Measurements from ENCODE around the gene PRCC. TPM values are rescaled to one million over a fixed set of nuclear protein-coding genes. Genes with fewer than 3 reads are reported as not detected.

Gene PRCC
- total and polyA plus RNA-seq, 2 of the 13 experiments (the other 11 are each of a cell fraction or from before 2014, with no cell fraction given): 24.2 to 40.5 TPM

DNA sequence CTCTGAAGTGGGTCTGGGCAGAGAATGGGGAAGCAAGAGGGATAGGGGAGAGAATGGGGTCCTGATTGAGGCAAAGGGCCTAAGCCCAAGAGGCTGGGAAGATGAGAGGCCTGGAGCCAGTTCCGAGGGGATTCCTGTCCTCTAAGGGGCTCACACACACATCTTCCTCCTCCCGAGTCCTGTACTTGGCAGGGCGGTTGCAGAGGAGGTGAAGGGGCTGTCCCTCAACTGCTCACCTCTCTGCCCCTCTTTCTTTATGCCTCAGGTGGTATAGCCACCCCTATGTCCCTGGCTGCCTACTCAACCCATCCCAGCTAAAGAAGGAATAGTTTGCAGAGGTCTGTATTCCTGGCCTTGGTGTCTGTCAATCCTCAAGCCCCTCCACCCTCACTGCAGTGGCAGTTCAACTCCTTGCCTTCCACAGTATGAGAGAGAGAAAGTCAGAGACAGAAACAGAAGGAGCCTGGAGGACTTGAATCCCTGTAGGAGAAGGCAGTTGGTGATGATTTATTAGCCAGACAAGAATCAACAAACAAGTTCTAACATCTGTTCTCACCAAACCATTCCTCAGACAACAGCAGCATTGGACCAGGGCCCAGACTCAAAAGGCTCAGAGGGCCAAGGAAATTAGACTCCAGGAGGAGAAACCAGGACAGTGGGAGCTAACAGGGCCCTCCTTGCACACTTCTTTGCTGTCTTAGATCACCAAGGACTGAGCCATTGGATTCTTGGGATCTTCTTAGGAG, 38.6 kb downstream of the PRCC start:
- 75% methylated on average over 3 of the region's 3 CpGs for WGBS (ENCODE audit: low lambda C conversion rate)
- no peak overlapping the region for H3K27ac ChIP-seq (ENCODE audit: extremely low read length, insufficient read depth, low read length)
- peaks cover 2 to 4% of the 10 kb centered on the region in 2 experiments; a peak in 4 of 5 replicates for H3K36me3 ChIP-seq (replicated peaks in 1 of 2; ENCODE audit: control insufficient read depth in 1 of 2, insufficient read depth in 2 of 2, low read length in 2 of 2)
- FAIRE-seq (no peak), DNase-seq (ENCODE audit: low spot score) (no peak), ATAC-seq (no peak)
- no peak overlapping the region for H3K4me2 ChIP-seq (ENCODE audit: low read depth, low read length)
- BruUV-seq (replicated peaks): no TSS peak
- no peaks in the 10 kb centered on the region for H3K4me1 ChIP-seq (ENCODE audit: insufficient read depth, low read length)
- H3K27me3 ChIP-seq (ENCODE audit: control insufficient read depth in 1 of 2, insufficient read depth in 2 of 2, low read length in 2 of 2): no peaks in the 10 kb centered on the region
- intact Hi-C loops (cut with micrococcal nuclease; ENCODE audit: unreplicated experiment) (no loop called here), in situ Hi-C loops (cut with HindIII; ENCODE audit: extremely low pct_ligation_motif_present, low pct_unique_long_range_greater_than_20kb) (no loop called here)
- ChIA-PET CTCF (ENCODE audit: low intra/inter-chr PET ratio, low total read pairs) (no interaction called here), POLR2A (interaction anchor here (1.2 kb wide), 1 partner anchor 8 kb away, joined by 3 read pairs; no protein-coding TSS in a partner anchor)
- H3K4me3 ChIP-seq (replicated peaks in 1 of 3; ENCODE audit: insufficient read depth in 1 of 3, low read depth in 2 of 3, low read length in 3 of 3): no peak overlapping the region
- H3K9ac ChIP-seq (ENCODE audit: insufficient read depth, low read depth, low read length): no peak overlapping the region
- H2AFZ ChIP-seq (ENCODE audit: low read length): no peak overlapping the region
- no peaks in the 10 kb centered on the region for H3K9me3 ChIP-seq (ENCODE audit: low read length)
- no peaks in the 10 kb centered on the region for H3K79me2 ChIP-seq (ENCODE audit: insufficient read depth, low read length)
- no peaks in the 10 kb centered on the region for H4K20me1 ChIP-seq (ENCODE audit: insufficient read depth, low read length)
- TF ChIP-seq, protein P1, sequence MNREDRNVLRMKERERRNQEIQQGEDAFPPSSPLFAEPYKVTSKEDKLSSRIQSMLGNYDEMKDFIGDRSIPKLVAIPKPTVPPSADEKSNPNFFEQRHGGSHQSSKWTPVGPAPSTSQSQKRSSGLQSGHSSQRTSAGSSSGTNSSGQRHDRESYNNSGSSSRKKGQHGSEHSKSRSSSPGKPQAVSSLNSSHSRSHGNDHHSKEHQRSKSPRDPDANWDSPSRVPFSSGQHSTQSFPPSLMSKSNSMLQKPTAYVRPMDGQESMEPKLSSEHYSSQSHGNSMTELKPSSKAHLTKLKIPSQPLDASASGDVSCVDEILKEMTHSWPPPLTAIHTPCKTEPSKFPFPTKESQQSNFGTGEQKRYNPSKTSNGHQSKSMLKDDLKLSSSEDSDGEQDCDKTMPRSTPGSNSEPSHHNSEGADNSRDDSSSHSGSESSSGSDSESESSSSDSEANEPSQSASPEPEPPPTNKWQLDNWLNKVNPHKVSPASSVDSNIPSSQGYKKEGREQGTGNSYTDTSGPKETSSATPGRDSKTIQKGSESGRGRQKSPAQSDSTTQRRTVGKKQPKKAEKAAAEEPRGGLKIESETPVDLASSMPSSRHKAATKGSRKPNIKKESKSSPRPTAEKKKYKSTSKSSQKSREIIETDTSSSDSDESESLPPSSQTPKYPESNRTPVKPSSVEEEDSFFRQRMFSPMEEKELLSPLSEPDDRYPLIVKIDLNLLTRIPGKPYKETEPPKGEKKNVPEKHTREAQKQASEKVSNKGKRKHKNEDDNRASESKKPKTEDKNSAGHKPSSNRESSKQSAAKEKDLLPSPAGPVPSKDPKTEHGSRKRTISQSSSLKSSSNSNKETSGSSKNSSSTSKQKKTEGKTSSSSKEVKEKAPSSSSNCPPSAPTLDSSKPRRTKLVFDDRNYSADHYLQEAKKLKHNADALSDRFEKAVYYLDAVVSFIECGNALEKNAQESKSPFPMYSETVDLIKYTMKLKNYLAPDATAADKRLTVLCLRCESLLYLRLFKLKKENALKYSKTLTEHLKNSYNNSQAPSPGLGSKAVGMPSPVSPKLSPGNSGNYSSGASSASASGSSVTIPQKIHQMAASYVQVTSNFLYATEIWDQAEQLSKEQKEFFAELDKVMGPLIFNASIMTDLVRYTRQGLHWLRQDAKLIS (CRISPR knock-in tag; IDR thresholded peaks at IDR 0.05): no peak
- TF ChIP-seq CENPX (CRISPR knock-in tag; IDR thresholded peaks at IDR 0.05) (no peak), CEBPB (IDR thresholded peaks at IDR 0.05; ENCODE audit: borderline replicate concordance, low read depth, low read length) (no peak), ZNF564 (CRISPR knock-in tag; IDR thresholded peaks at IDR 0.05) (no peak), ZNF446 (CRISPR knock-in tag; IDR thresholded peaks at IDR 0.05) (no peak), ZBTB20 (CRISPR knock-in tag; IDR thresholded peaks at IDR 0.05; ENCODE audit: borderline replicate concordance, low read depth) (no peak), TBX3 (IDR thresholded peaks at IDR 0.05; ENCODE audit: borderline replicate concordance) (no peak), ZNF232 (CRISPR knock-in tag; IDR thresholded peaks at IDR 0.05; ENCODE audit: borderline replicate concordance) (no peak), CENPT (CRISPR knock-in tag; IDR thresholded peaks at IDR 0.05; ENCODE audit: low read depth) (no peak), ZNF34 (CRISPR knock-in tag; IDR thresholded peaks at IDR 0.05; ENCODE audit: borderline replicate concordance) (no peak), ZNF20 (CRISPR knock-in tag; IDR thresholded peaks at IDR 0.05) (no peak), ZSCAN31 (CRISPR knock-in tag; IDR thresholded peaks at IDR 0.05; ENCODE audit: low read depth) (no peak), ZNF335 (CRISPR knock-in tag; IDR thresholded peaks at IDR 0.05) (no peak), GABPB1 (CRISPR knock-in tag; IDR thresholded peaks at IDR 0.05) (no peak)
- TF ChIP-seq, protein P2, sequence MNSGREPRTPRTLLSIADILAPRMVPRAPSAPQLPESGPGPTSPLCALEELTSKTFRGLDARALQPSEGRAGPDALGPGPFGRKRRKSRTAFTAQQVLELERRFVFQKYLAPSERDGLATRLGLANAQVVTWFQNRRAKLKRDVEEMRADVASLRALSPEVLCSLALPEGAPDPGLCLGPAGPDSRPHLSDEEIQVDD (CRISPR knock-in tag; IDR thresholded peaks at IDR 0.05; ENCODE audit: borderline replicate concordance): no peak
- TF ChIP-seq, protein P3, sequence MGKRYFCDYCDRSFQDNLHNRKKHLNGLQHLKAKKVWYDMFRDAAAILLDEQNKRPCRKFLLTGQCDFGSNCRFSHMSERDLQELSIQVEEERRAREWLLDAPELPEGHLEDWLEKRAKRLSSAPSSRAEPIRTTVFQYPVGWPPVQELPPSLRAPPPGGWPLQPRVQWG (CRISPR knock-in tag; IDR thresholded peaks at IDR 0.05; ENCODE audit: borderline replicate concordance, low read depth): no peak
- TF ChIP-seq, protein P4, sequence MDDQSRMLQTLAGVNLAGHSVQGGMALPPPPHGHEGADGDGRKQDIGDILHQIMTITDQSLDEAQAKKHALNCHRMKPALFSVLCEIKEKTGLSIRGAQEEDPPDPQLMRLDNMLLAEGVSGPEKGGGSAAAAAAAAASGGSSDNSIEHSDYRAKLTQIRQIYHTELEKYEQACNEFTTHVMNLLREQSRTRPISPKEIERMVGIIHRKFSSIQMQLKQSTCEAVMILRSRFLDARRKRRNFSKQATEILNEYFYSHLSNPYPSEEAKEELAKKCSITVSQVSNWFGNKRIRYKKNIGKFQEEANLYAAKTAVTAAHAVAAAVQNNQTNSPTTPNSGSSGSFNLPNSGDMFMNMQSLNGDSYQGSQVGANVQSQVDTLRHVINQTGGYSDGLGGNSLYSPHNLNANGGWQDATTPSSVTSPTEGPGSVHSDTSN (CRISPR knock-in tag; IDR thresholded peaks at IDR 0.05; ENCODE audit: borderline replicate concordance): no peak
- TF ChIP-seq, protein P5, sequence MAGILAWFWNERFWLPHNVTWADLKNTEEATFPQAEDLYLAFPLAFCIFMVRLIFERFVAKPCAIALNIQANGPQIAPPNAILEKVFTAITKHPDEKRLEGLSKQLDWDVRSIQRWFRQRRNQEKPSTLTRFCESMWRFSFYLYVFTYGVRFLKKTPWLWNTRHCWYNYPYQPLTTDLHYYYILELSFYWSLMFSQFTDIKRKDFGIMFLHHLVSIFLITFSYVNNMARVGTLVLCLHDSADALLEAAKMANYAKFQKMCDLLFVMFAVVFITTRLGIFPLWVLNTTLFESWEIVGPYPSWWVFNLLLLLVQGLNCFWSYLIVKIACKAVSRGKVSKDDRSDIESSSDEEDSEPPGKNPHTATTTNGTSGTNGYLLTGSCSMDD (CRISPR knock-in tag; IDR thresholded peaks at IDR 0.05): no peak
